H1 (cell line): Measurements from ENCODE around the gene LCOR. TPM values are rescaled to one million over a fixed set of nuclear protein-coding genes. Genes with fewer than 3 reads are reported as not detected.

Experiments used
- CTCF ChIA-PET: fragments of 300-600 bp; sonication (Branson Sonifier 250); formaldehyde crosslinking; loops from one replicate; lab custom pipeline; 2021; ENCODE audit not compliant: partially characterized antibody; lab: Charles Lee
- POLR2A ChIA-PET: fragments of 300-600 bp; sonication (Branson Sonifier 250); formaldehyde crosslinking; loops from one replicate; lab custom pipeline; 2021; ENCODE audit warnings: inconsistent platforms; ENCODE audit not compliant: partially characterized antibody; lab: Charles Lee
- DNase-seq, 2 experiments: peaks; one replicate each; pipeline versions ENCODE4 v3.0.0 to v3.0.0-alpha.2; 2010 to 2022; ENCODE audit warnings: low spot score in 2 of 2, low read depth in 1 of 2, mixed read lengths in 1 of 2
- FAIRE-seq: peaks from 2 replicates; lab custom pipeline; 2011; peaks lifted over from hg19 to GRCh38; lab: Jason Lieb, UNC
- H2AFZ ChIP-seq: 2 replicates; pipeline ENCODE4 v1.8.1; 2012; ENCODE audit warnings: low read length, inconsistent platforms
- H2AK5ac ChIP-seq: 2 replicates; pipeline ENCODE4 v1.6.1; 2013; ENCODE audit warnings: low read depth, low read length
- H2BK120ac ChIP-seq: replicated peaks from 2 replicates; pipeline ENCODE3; 2013; ENCODE audit warnings: low read depth, low read length, inconsistent platforms
- H2BK12ac ChIP-seq: 2 replicates; pipeline ENCODE4 v1.6.1; 2013; ENCODE audit warnings: low read depth, low read length
- H2BK15ac ChIP-seq: 2 replicates; pipeline ENCODE4 v1.6.1; 2013; ENCODE audit warnings: low read length
- H2BK20ac ChIP-seq: 2 replicates; pipeline ENCODE4 v1.6.1; 2013; ENCODE audit warnings: low read length
- H2BK5ac ChIP-seq: 2 replicates; pipeline ENCODE4 v1.6.1; 2013; ENCODE audit warnings: low read depth, low read length
- H3K14ac ChIP-seq: 2 replicates; pipeline ENCODE4 v1.6.1; 2013; ENCODE audit warnings: inconsistent platforms; ENCODE audit not compliant: insufficient read length
- H3K18ac ChIP-seq: 2 replicates; pipeline ENCODE4 v1.6.1; 2013; ENCODE audit warnings: low read length; ENCODE audit errors: extremely low read depth
- H3K23ac ChIP-seq: 2 replicates; pipeline ENCODE4 v1.6.1; 2013; ENCODE audit warnings: inconsistent platforms; ENCODE audit not compliant: insufficient read length
- H3K23me2 ChIP-seq: 2 replicates; pipeline ENCODE4 v1.6.1; 2013; ENCODE audit warnings: low read depth, low read length
- H3K27ac ChIP-seq: 2 replicates; pipeline ENCODE4 v1.6.1; 2011; ENCODE audit warnings: low read depth, low read length, inconsistent platforms
- H3K27me3 ChIP-seq, 4 experiments: replicated peaks in 1 of 4; 1 replicate in 1 of 4; 2 replicates in 3 of 4; pipeline versions ENCODE4 v1.6.1 to v1.8.1; 2011 to 2013; ENCODE audit warnings: low read length in 3 of 4, mild to moderate bottlenecking in 3 of 4, inconsistent platforms in 2 of 4, mixed read lengths in 2 of 4, moderate library complexity in 1 of 4; ENCODE audit not compliant: control insufficient read depth in 3 of 4, insufficient read depth in 3 of 4; ENCODE audit errors: extremely low read depth in 1 of 4
- H3K36me3 ChIP-seq, 4 experiments: 2 replicates each; pipeline versions ENCODE4 v1.6.1 to v1.8.1; 2011 to 2013; ENCODE audit warnings: mild to moderate bottlenecking in 4 of 4, low read length in 3 of 4, moderate library complexity in 2 of 4, control low read depth in 1 of 4, inconsistent platforms in 1 of 4; ENCODE audit not compliant: insufficient read depth in 4 of 4, control insufficient read depth in 2 of 4
- H3K4ac ChIP-seq: replicated peaks from 2 replicates; pipeline ENCODE3; 2013; ENCODE audit warnings: low read length, low read depth, mixed read lengths, inconsistent platforms; ENCODE audit not compliant: insufficient read length
- H3K4me1 ChIP-seq, 4 experiments: replicated peaks in 1 of 4; 1 replicate in 1 of 4; 2 replicates in 3 of 4; pipeline versions ENCODE4 v1.6.1 to v1.8.1; 2011 to 2013; ENCODE audit warnings: low read length in 3 of 4, inconsistent platforms in 2 of 4, mixed read lengths in 1 of 4; ENCODE audit not compliant: insufficient read depth in 4 of 4, control insufficient read depth in 3 of 4
- H3K4me2 ChIP-seq, 2 experiments: 2 replicates each; pipeline versions ENCODE4 v1.6.1 to v1.8.1; 2011 to 2013; ENCODE audit warnings: low read depth in 2 of 2, low read length in 2 of 2, control low read depth in 1 of 2, inconsistent platforms in 1 of 2, mild to moderate bottlenecking in 1 of 2; ENCODE audit not compliant: insufficient read depth in 1 of 2
- H3K4me3 ChIP-seq, 4 experiments: fragments of 200-600, 300-600 bp in 1 of 4; sonication (generic), shearing (Covaris generic), sonication (Bioruptor Twin) in 1 of 4; 2 replicates each; pipeline versions ENCODE4 v1.5.1 to v1.8.1; 2011 to 2016; ENCODE audit warnings: low read length in 4 of 4, low read depth in 3 of 4, control low read depth in 2 of 4, inconsistent platforms in 2 of 4, mild to moderate bottlenecking in 2 of 4, mixed read lengths in 1 of 4, moderate library complexity in 1 of 4; ENCODE audit not compliant: insufficient read depth in 2 of 4; ENCODE audit errors: extremely low read depth in 1 of 4
- H3K56ac ChIP-seq: replicated peaks from 2 replicates; pipeline ENCODE3; 2013; ENCODE audit warnings: low read depth, mild to moderate bottlenecking, mixed read lengths, low read length, inconsistent platforms; ENCODE audit not compliant: insufficient read length
- H3K79me1 ChIP-seq: 2 replicates; pipeline ENCODE4 v1.6.1; 2013; ENCODE audit warnings: low read depth, low read length, control low read depth
- H3K79me2 ChIP-seq, 2 experiments: 2 replicates each; pipeline versions ENCODE4 v1.6.1 to v1.8.1; 2012 to 2013; ENCODE audit warnings: low read length in 2 of 2, mild to moderate bottlenecking in 2 of 2, inconsistent platforms in 1 of 2; ENCODE audit not compliant: insufficient read depth in 2 of 2, control insufficient read depth in 1 of 2
- H3K9ac ChIP-seq, 4 experiments: replicated peaks in 1 of 4; 1 replicate in 1 of 4; 2 replicates in 3 of 4; pipeline versions ENCODE4 v1.6.1 to v1.8.1; 2011 to 2013; ENCODE audit warnings: low read depth in 3 of 4, low read length in 3 of 4, control low read depth in 2 of 4, mild to moderate bottlenecking in 2 of 4, moderate library complexity in 2 of 4, inconsistent platforms in 1 of 4; ENCODE audit errors: extremely low read depth in 1 of 4
- H3K9me3 ChIP-seq, 2 experiments: 2 replicates each; pipeline versions ENCODE4 v1.6.1 to v1.8.1; 2012 to 2013; ENCODE audit warnings: mild to moderate bottlenecking in 2 of 2, moderate library complexity in 2 of 2, control low read depth in 1 of 2, inconsistent platforms in 1 of 2, low read depth in 1 of 2, low read length in 1 of 2, mixed read lengths in 1 of 2; ENCODE audit not compliant: insufficient read depth in 2 of 2
- H4K20me1 ChIP-seq, 2 experiments: replicated peaks in 1 of 2; 2 replicates each; pipeline versions ENCODE3 to v1.8.1; 2011 to 2013; ENCODE audit warnings: inconsistent platforms in 2 of 2, low read length in 2 of 2, mild to moderate bottlenecking in 1 of 2; ENCODE audit not compliant: insufficient read depth in 2 of 2, control insufficient read depth in 1 of 2
- H4K5ac ChIP-seq: 2 replicates; pipeline ENCODE4 v1.6.1; 2013; ENCODE audit warnings: low read length, low read depth, mixed read lengths, inconsistent platforms; ENCODE audit not compliant: insufficient read length
- H4K8ac ChIP-seq: 2 replicates; pipeline ENCODE4 v1.8.0; 2013; ENCODE audit warnings: mild to moderate bottlenecking, moderate library complexity, low read length, inconsistent platforms; ENCODE audit not compliant: insufficient read depth; ENCODE audit errors: extremely low read depth
- H4K91ac ChIP-seq: replicated peaks from 2 replicates; pipeline ENCODE3; 2013; ENCODE audit warnings: low read length, mixed read lengths, inconsistent platforms; ENCODE audit not compliant: insufficient read length
- CHD1 ChIP-seq: IDR thresholded peaks from 2 replicates; pipeline ENCODE4 v1.6.1; 2012; ENCODE audit warnings: low read depth, low read length, improper control_type of control experiment
- FOSL1 ChIP-seq: IDR thresholded peaks from 2 replicates; pipeline ENCODE4 v1.6.1; 2011; ENCODE audit warnings: mild to moderate bottlenecking, low read depth, low read length, moderate library complexity; ENCODE audit not compliant: insufficient read depth
- KDM4A ChIP-seq: IDR thresholded peaks from one replicate; pipeline ENCODE4 v1.7.1; 2012; ENCODE audit warnings: low read depth, mild to moderate bottlenecking, moderate library complexity, low read length, inconsistent platforms; ENCODE audit not compliant: severe bottlenecking
- NRF1 ChIP-seq: IDR thresholded peaks from 2 replicates; pipeline ENCODE4 v1.6.1; 2011; ENCODE audit warnings: mild to moderate bottlenecking, low read depth, low read length, improper control_type of control experiment
- RFX5 ChIP-seq: IDR thresholded peaks from 2 replicates; pipeline ENCODE4 v1.6.1; 2011; ENCODE audit warnings: low read depth, low read length, improper control_type of control experiment, borderline replicate concordance
- RXRA ChIP-seq: IDR thresholded peaks from 2 replicates; pipeline ENCODE4 v1.6.1; 2011; ENCODE audit warnings: low read depth, mild to moderate bottlenecking, low read length, moderate library complexity; ENCODE audit not compliant: insufficient read depth
- SIN3A ChIP-seq, 2 experiments: IDR thresholded peaks in 1 of 2; conservative IDR thresholded peaks in 1 of 2; 2 replicates each; pipeline ENCODE4 v1.6.1; 2011 to 2012; ENCODE audit warnings: low read length in 2 of 2, improper control_type of control experiment in 1 of 2, low read depth in 1 of 2, mild to moderate bottlenecking in 1 of 2
- SP4 ChIP-seq: IDR thresholded peaks from 2 replicates; pipeline ENCODE4 v1.6.1; 2012; ENCODE audit warnings: low read length, inconsistent platforms
- ZNF274 ChIP-seq: IDR thresholded peaks from 2 replicates; pipeline ENCODE4 v1.7.0; 2012; ENCODE audit warnings: low read length, borderline replicate concordance; ENCODE audit errors: extremely low read depth
- WGBS, 2 experiments: shearing (Covaris generic) in 1 of 2; methylation state at CpG; one replicate each; pipeline versions ENCODE4 v1.1.6 to v1.1.7; 2013 to 2015; ENCODE audit warnings: low lambda C conversion rate in 2 of 2, mixed read lengths in 2 of 2, inconsistent platforms in 1 of 2, low coverage in 1 of 2, missing lambda C conversion rate in 1 of 2; ENCODE audit not compliant: insufficient replicate concordance in 2 of 2, insufficient coverage in 1 of 2, insufficient read length in 1 of 2; ENCODE audit errors: extremely low coverage in 1 of 2, missing lambda C conversion rate in 1 of 2; 5-methylcytosine and 5-hydroxymethylcytosine counted together
- polyA plus RNA-seq, 7 experiments: library from polyadenylated mRNA; depleted of rRNA in 3 of 7; stranded (reverse) in 5 of 7; unstranded in 2 of 7; fragments of >200 nt in 5 of 7; fragments of 200-250 nt in 2 of 7; gene quantifications; 1 replicate in 5 of 7; 2 replicates in 1 of 7; 4 replicates in 1 of 7; pipeline versions ENCODE4 v1.2.1 to v1.2.3, GENCODE V29; 2011 to 2013; ENCODE audit warnings: missing spikeins in 2 of 7, mixed read lengths in 2 of 7
- total RNA-seq: library from RNA; stranded (reverse); fragmentation: NEBNext Ultra II Directional; extraction: Animal tissue kit (Norgen Biotek cat#: 25700); gene quantifications from 2 replicates; pipeline ENCODE4 v1.2.1, GENCODE V29; 2021
- TF ChIP-seq, protein P1 (sequence below): IDR thresholded peaks from 2 replicates; pipeline ENCODE4 v1.6.1; 2012; ENCODE audit warnings: low read length, inconsistent platforms
- TF ChIP-seq, protein P2 (sequence below): IDR thresholded peaks from 2 replicates; pipeline ENCODE4 v1.6.1; 2011; ENCODE audit warnings: low read depth, mild to moderate bottlenecking, low read length; ENCODE audit not compliant: insufficient read depth

LCOR gene
- total and polyA plus RNA-seq, 2 of the 8 experiments (the other 6 are each of a cell fraction or from before 2014, with no cell fraction given), result 4.7 to 25.5 TPM

DNA sequence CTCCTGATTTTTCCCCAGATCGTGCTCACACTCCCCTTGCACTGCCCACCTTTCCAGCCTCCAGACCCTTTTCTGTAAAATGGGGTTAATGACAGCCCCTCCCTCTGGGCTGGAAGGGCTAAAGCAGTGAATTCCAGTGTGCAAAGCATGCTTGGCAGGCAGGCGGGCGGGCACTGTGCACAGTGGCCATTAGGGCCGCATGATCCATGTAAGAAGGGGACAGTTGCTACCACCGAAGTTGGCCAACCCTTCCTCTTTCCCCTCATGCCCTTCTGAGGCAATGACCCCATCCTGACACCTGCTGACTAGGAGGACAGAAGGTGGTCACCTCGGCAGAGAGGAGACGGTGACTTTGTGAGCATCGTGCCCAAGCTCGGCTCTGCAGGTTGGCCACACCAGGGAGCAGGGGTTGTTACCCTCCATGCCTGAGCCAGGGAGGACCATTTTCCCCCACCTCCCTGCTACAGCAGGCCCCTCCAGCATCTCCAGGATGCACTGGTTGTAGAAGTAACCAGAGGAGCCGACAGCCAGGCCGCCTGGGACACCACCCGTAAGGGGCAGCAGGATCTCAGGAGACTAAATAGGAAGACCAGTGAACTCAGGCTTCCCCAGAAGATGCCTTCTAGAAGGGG lies 187.2 kb downstream of the LCOR start:
- Histone ChIP-seq H4K8ac (no peak overlapping the region; the same call in 1 of the 2 replicates), H3K4me3 (no peak overlapping the region), H2BK20ac (no peak overlapping the region), H3K79me2 (no peaks in the 10 kb centered on the region), H3K79me1 (no peaks in the 10 kb centered on the region), H3K4ac (no peak overlapping the region), H3K36me3 (no peaks in the 10 kb centered on the region), H2AFZ (no peak overlapping the region), H3K23me2 (no peaks in the 10 kb centered on the region), H3K14ac (no peak overlapping the region), H3K9ac (no peak overlapping the region), H3K18ac (no peak overlapping the region), H3K4me2 (no peak overlapping the region), H2BK15ac (no peak overlapping the region), H2BK12ac (no peak overlapping the region), H3K27me3 (no peaks in the 10 kb centered on the region), H2BK120ac (no peak overlapping the region), H3K23ac (no peak overlapping the region), H3K9me3 (no peaks in the 10 kb centered on the region), H3K4me1 (peaks cover 0 to 9% (median 4%) of the 10 kb centered on the region in 4 experiments; a peak in 4 of 7 replicates), H2BK5ac (no peak overlapping the region), H3K56ac (no peak overlapping the region), H3K27ac (no peak overlapping the region), H2AK5ac (no peak overlapping the region), H4K5ac (no peak overlapping the region), H4K91ac (no peak overlapping the region), H4K20me1 (no peaks in the 10 kb centered on the region)
- 86% methylated on average over 12 of the region's 12 CpGs; no CpG with 5 or more reads in 1 of the 2 experiments for WGBS, 2 experiments
- FAIRE-seq, result no peak
- ChIA-PET POLR2A (no interaction called here), CTCF (interaction anchor here (2.4 to 9.9 kb wide), 2 partner anchors 8 to 17 kb away, joined by 6 to 129 read pairs; no protein-coding TSS in a partner anchor)
- no peak for DNase-seq
- TF ChIP-seq CHD1 (no peak), SP4 (no peak), KDM4A (no peak), FOSL1 (no peak), RXRA (no peak), SIN3A (conservative IDR thresholded peaks at IDR 0.05 in 1 of 2, IDR thresholded peaks at IDR 0.05 in 1 of 2; ENCODE audit: low read depth in 1 of 2, low read length in 2 of 2) (no peak), NRF1 (no peak), RFX5 (no peak), ZNF274 (no peak)
- TF ChIP-seq, protein P1, sequence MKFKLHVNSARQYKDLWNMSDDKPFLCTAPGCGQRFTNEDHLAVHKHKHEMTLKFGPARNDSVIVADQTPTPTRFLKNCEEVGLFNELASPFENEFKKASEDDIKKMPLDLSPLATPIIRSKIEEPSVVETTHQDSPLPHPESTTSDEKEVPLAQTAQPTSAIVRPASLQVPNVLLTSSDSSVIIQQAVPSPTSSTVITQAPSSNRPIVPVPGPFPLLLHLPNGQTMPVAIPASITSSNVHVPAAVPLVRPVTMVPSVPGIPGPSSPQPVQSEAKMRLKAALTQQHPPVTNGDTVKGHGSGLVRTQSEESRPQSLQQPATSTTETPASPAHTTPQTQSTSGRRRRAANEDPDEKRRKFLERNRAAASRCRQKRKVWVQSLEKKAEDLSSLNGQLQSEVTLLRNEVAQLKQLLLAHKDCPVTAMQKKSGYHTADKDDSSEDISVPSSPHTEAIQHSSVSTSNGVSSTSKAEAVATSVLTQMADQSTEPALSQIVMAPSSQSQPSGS, result no peak
- TF ChIP-seq, protein P2, sequence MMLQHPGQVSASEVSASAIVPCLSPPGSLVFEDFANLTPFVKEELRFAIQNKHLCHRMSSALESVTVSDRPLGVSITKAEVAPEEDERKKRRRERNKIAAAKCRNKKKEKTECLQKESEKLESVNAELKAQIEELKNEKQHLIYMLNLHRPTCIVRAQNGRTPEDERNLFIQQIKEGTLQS, result no peak
